GM21515 (cell line): Measurements from ENCODE around the gene GPATCH8.
A peak's percentile ranks its signal among the peaks of the same experiment; 100 is the strongest.
"Not testable (repeated sequence)": the region's sequence is repeated elsewhere in the genome, so short reads cannot be mapped to it uniquely, and the experiment has no call there.

Experiments used
- ATAC-seq: cut with Tn5 transposase; IDR thresholded peaks from one replicate; pipeline ENCODE4 v1.9.1; 2021; ENCODE audit not compliant: unreplicated experiment

GPATCH8 gene

DNA sequence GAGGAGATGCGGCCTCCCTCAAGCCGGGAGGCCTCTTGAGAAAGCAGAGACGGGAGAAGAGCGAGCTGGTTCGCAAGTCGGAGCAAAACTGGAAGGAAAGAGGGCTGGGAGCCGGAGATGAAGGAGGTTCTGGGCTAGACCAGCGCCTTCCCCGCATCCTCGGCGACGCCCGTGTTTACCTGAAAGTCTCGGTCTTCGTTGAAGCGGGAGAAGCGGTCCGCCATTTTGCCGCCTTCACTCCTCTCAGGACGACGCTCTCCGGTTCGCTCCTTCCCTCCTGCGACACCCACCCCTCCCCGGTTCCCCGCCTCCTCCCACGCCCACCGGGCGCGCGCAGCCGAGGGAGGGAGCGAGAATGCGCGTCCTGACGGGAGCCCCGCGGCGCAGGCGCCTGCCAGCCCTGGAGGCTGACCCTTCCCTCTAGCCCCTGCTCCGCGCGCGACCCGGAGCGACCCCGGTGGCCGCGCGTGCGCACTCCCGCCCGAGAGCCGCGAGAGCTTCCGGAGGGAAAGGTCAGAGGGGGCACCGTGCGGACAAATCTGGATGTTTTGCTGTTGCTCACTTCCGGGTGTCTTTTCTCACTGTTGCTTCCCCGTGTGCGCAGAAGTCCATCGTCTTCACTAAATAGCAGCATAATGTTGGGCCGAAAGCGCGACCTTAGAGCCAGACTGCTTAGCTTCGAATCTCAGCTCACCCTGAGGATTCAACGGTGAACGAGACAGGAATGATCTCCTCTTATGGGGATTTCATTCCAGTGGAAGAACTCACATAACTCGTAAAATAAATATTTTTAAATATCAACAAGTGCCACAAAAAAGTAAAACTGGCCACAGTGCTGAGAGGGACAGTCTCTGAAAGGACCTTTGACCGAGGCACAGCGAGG lies at the start of gene GPATCH8:
Gene GPATCH8, minus strand, starts transcription at position 260 of the 883 bp plus-strand sequence. Its CDS starts 36 bp downstream, at position 224.
- peak; percentile 81 for ATAC-seq

DNA sequence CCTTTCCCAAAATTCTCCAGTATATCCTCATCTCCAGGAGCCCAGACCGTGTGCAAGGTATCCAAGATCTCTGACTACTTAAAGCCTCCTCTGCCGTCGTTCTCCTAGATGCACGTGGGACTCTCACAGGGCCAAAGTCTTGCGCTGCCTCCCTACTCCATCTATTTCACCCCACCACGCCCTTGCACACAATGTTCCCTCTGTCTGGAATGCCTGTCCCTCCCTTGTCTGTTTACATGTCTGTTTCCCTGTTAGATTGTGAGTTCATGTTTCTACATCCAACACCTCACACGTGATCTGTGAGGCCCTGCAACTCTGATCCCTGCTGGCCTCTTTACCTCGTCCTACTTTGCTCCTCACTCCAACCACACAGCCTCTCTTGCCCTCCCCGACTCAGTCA lies 49.2 kb upstream of the GPATCH8 start:
- no peak for ATAC-seq

DNA sequence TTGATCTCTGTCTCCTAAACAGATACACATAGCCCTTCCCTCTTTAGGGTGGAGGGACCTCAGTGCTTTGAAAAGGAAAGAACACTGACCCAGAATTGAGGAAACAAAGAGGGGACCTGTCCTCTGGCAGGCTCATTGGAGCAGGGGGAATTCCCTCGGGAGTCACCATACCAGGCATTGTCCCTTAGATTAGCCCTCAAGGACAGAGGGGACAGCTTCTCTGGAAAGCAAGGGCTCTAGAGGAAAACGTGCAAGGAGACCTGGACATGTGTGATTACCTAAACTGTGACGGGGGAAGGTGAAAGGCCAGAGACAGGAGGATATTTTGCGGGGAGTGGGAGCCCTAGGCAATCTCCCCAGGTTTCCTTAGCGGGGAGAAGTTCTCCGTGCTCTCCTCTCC lies 46.5 kb upstream of the GPATCH8 start:
- ATAC-seq, result no peak

DNA sequence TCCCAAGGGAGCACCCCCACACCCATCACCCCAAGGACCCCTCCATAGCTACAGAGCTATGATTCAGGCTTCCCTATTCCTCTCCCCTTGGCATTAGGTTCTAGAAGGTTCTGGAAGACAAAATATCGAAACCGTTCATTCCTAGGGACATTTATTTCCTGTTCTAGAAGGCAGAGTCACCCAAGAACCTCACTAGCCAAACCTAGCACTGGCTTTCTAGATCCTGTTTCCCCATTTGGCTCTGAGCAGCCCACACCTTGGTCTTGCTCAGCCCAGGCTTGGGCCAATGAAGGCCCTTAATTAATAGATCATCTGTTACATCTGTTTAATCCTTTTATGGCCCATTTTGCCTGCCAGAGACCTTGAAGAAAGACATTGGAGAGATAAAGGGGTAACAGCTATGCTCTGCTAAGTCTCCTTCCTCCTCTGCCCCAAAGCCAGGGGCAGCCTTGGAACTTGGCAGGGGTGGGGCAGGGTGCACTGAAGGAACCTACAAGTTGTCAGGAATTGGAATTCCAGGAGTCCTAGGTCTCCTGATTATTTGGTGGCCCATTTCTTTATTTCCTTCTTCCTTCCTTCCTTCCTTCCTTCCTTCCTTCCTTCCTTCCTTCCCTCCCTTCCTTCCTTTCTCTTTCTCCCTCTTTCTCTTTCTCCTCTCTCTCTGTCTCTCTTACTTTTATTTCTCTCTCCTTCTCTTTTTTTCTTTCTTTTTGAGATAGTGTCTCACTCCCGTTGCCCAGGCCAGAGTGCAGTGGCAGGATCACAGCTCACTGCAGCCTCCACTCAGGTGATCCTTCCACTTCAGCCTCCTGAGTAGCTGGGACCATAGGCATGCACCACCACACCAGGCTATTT lies 45.4 kb upstream of the GPATCH8 start:
- ATAC-seq, result no peak

DNA sequence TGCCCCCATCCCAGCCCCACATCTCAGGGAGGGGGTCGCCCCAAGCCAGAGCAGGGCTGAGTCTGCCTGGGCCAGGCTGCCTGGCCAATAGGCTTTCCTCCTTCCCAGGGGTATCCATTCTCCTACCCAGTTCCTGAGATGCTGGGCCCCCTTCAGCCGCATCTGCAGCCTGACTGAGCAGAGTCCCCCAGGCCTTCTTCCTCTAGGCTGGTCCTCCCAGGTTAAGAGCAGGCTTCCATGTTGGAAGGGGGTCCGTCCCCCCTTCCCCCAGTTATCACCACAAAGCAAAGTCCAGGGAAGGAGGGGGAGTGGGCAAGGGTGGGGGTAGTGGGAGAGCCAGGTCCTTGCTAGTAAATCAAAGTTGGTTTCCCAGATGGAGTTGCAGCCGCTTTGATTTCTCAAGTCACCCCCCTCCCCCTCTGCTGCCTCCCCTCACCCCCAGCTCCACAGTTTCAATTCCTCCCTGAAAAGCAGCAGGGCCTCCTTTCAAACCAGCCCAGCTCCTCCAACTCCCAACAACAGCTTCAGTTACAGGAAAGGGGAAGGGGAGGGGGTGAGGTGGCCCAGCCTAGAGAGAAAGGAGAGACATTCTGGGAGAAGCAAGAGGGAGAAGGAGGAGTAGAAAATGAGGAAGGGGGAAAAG lies 44.5 kb upstream of the GPATCH8 start:
- no peak for ATAC-seq

DNA sequence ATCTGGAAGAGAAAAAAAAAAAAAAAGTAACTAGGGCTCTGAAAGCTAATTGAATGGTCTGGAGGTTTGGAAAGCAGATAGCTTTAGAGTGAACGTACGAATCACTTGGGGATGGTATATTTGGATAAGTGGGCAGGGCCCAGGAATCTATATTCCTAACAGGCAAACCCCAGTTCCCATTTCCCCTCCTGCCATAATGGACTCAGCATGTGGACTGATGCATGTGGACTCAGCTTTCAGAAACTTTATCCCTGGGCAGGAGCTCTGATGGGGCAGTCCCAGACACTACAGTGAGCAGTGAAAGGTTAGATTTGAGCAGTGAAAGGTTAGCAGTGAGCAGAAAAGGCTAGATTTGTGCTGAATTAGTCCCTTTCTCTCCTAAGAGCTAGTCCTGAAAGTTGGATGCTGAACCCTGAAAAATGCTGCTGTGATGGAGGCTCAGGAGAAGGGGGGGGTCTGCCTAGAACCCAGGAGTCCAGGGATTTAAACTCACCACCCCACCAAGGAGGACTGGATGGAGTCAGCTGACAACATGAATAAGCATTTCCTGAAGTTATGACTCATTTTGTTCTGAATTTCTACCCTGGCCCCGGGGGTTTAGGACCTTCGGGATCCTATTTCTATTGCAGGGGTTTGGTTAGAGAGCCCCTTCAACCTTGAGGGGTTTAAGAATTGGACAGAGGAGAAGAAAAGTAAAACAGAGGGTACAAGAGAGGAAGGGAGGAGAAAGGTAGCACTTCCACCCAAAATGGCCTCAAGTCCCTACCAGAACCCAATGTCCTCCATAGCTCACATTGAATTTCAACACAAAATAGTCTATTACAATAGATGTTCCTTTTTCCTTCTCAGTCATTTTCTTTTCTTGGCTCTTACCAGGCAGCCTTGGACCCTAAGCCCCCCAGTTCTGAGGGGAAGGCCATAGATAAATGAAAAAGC lies 43.7 kb upstream of the GPATCH8 start:
- no peak for ATAC-seq

DNA sequence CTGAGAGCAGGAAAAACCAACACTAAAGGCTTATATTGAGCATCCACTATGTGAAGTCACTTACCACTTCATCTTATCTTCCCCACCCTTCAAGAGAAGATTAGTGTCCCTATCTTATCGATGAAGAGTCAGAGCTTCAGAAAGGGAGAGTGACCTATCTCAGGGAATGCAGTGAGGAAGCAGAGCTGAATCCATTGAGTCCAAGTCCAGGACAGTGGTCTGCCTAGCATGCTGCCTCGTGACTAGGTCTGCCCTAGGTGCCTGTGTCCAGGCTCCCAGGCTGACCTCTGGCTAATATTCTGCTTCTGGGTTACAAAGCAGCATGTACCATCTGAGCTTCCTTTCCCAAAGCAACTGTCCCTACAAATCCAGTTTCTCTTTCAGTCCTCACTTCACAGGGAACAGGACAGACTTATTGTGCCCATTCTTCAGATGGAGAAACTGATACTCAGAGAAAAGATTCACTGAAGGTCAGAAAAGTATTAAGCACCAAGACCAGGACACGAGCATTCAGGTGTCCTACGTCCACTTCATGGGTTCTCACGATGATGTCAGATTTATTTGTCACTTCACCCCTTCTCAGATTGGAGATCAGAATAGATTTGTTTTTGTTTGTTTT lies 40.8 kb upstream of the GPATCH8 start:
- ATAC-seq, result no peak

DNA sequence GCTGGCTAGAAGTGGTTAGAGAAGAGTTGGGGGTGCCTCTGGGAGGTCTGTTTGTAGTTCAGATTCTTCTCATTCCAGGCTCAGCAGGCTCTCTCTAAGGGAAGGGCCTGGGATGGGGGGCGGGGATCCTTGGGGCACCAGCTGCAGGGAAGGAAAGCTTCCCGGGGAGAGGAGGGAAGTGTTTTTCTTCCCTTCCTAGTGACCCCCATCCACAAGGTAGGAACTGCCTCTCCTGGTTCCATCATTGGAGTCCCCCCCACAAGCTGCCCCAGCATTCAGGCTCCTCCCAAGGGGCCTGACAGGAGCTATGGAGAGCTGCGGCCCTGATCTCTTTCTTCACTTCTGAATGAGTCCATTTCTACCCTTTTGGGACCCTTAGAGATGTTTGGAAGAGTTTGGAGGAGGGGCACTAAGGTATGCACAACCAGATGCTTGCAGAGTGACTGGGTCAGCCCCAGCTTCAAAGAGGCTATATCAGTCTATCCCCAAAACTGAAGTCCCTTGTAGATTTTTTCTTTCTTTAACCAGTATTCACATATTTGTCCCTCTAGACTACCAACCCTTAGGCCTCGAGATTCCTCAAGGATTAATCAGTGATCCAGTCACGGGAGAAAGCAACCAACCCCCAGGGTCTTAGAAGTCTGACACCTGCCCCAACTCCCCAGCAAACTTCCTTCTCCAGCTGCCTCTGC lies 40.2 kb upstream of the GPATCH8 start:
- no peak for ATAC-seq

DNA sequence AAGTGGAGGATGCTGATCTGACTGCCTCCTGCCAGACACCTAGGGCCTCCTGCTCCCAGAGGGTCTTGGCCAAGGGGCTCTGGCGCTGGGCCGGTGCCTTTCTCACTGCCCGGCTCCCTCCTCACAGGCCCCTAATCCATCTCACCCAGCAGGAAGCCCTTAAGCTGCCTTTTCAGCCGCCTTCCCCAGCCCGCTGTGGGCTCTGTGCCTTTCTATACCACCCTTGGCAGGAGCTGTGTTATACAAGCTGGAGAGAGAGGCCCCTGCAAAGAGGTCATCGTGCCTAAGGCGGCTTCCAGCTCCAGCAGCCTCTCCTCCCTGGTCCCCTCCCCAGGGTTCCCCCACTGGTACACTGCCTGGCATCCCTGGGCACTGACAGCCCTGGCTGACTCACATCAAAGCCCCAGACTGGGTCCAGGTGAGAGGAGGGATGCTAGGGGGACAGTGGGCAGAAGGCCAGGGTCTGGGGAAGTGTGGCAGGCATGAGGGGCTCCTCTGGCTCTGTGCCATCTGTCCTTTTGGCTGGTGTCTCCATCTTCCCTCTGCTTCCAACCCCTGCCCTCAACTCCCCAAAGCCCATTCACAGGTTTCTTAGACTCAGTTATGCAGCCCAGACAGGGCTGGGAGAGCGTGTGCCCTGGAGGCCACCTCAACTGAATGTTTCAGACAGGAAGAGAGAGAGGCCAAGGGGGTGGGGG lies 38.8 kb upstream of the GPATCH8 start:
- ATAC-seq, result no peak

DNA sequence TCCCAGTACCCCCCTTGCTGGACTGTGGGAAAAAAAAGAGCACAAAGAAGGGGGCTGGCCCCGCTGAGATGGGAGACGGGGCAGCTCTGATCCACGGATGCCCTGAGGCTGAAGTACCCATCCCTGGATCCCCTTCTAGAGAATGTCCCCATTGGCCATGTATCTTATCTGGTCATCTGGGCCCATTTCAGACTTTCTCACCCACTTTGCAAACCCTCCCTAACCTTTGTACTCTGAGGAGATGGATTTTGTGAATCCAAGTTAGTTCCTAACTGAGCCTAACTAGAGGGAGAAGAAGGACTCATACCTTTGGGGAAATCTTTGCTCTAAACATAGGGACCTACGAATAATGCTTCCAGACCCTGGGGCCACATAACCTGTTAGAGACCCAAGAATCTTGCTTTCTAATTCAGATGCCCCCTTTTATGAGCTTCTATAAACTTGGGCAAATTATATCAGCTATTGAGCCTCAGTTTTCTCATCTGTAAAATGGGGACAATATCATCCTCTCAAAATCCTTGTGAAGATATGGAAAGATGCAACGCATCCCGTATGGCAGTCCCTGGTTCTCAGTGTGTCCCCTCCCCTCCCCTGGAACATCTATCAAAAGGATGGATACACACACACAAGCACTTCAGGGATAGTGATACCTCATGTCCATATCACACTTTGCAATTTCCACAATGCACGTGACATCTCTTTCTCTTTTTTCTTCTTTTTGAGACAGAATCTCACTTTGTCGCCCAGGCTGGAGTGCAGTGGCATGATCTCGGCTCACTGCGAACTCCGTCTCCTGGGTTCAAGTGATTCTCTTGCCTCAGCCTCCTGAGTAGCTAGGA lies 37.3 kb upstream of the GPATCH8 start:
- ATAC-seq, result no peak

DNA sequence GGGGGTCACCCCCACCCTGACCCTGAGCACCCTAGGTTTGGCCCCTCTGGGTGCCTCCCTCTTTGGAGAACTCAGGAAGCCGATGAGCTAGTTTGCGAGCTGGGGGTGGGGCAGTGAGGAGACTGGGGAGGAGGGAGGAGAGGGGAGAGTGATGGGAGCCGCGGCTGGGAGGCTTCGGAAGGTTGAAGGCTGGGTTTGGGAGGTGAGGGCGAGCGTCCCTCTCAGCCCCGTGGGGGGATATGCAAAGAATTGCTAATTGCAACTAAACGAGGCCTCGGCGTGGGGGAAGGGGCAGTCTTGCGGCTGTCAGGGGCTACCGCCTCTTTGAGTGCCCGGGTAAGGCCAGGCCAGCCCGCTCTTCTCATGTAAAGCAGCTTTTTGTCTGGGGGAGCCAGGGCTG lies 36.5 kb upstream of the GPATCH8 start:
- no peak for ATAC-seq

DNA sequence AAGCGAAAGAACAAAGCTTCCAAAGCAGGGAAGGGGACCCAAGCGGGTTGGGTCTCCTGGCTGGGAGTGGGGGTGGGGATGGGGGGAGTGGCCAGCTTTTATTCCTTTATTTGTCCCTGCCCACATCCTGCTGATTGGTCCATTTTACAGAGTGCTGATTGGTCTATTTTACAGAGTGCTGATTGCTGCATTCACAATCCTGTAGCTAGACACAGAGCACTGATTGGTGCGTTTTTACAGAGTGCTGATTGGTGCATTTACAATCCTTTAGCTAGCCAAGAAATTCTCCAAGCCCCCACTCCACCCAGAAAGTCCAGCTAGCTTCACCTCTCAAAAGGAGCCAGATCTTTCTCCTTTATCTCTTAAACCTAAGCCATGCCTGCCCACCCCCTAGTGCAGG lies 34.7 kb upstream of the GPATCH8 start:
- ATAC-seq, result not testable (repeated sequence)

DNA sequence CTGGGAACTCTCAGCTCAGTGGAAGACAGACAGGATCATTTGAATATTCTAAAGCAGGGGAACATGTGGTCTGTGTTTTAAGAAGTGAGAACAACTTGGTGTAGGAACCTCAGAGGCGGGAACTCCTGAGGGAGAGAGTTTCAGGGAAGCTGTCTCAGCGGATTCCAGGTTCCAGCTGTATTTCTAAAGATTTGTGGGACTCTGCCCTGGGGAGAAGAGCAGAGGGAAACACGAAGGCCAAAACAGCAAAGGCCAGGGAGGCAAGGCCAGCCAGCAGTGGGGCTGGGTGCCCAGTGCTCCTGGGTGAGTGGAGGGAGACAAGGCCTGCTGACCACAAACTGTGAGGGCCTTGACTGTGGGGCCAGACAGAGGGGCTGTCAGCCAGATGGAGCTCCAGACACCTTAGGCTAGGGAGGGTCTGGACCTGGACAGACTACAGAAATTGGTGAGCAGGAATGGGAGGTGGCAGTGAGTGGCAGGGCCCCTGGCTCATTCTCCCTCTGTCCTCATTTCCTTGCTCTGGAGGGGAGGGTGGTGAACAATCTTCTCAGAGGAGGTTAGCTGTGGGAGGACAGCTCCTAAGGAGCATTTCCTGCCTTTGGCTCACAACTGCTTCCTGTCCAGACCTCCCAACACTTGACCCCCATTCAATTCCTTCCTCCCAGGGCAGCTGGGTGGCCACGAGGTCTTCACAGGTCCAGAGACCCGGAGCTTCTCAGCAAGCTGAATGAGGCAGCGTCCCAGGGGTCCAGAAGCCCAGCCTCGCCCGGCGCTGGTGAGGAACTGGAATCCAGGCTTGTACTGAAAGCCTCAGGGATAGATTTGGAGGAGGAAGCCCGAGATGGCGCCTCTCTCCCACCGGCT lies 33.1 kb upstream of the GPATCH8 start:
- ATAC-seq, result no peak

DNA sequence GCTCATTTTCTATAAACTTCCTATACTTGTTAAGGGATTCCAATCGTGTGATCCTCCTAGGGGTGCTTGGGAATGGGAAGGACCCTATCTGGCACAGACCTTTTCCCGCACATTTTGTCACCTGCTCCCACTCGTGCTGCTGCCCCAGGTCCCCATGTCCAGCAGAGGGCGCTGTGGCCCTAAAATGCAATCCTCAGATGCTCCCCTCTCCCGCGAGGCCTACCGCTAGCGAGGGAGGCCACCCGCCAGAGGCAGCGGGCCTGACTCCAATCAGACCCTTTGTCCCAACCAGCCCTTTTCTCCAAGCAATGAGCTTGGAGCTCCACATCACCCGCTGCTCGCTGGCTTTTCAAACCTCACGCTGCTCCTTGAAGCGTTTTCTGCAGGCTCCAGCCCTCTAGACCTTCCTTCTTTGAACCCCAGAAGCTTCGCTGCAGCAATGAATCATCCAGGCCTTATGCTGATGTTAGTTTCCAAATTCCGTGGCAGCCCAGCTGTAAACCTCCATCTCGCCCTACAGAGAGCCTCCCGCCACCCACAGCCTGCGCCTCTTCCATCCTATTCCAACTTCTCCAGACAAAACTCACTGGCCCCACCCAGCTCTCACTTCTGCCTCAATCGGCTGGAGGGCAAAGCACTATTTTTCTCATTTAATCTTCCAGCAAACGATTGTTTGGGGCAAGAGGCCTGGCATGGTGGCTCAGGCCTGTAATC lies 30.5 kb upstream of the GPATCH8 start:
- no peak for ATAC-seq

DNA sequence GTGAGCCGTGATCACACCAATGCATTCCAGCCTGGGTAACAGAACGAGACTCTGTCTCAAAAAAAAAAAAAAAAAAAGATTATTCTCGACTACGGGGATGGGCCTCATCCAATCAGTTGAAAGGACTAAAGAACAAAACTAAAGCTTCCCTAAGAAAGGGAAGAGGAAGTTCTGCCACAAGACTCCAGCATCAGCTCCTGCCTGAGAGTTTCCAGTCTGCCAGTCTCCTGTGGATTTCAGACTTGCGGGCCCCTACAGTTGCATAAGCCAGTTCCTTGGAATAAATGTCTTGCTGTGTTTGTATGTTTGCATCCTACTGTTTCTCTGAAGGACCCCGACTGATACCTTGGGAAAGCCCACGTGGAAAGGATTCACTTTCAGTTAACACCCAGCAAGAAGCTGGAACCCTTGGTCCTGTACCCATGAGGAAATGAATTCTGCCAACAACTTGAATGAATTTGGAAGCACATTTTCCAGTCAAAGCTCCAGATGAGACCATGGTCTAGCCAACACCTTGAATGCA lies 27.8 kb upstream of the GPATCH8 start:
- no peak for ATAC-seq

DNA sequence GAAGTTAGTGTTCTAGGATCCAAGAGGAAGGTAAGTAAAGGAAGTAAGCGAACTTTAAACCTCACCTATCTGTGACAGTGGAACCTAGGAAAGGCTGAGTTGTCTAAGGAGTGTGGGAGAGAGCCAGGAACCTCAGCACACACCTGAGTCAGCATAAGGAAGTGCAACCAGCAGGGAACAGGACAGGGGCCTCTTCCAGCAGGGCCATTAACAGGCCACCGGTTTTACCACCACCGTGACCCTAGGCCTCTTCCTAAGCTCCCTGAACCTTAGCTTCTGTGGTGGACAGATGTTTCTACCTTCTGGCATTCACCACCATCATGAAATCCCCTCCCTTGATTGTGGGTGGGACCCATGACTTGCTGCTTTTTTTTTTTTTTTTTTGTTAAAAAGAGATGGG lies 26.7 kb upstream of the GPATCH8 start:
- no peak for ATAC-seq
